ENCODE results near the gene PBLD. TPM values are rescaled to one million over a fixed set of nuclear protein-coding genes. Genes with fewer than 3 reads are reported as not detected.

The PBLD gene
- total and polyA plus RNA-seq, 9 of the 15 experiments (the other 6 are each of a cell fraction or from before 2014, with no cell fraction given) = 1.2 to 4.3 (median 2.5) TPM

DNA sequence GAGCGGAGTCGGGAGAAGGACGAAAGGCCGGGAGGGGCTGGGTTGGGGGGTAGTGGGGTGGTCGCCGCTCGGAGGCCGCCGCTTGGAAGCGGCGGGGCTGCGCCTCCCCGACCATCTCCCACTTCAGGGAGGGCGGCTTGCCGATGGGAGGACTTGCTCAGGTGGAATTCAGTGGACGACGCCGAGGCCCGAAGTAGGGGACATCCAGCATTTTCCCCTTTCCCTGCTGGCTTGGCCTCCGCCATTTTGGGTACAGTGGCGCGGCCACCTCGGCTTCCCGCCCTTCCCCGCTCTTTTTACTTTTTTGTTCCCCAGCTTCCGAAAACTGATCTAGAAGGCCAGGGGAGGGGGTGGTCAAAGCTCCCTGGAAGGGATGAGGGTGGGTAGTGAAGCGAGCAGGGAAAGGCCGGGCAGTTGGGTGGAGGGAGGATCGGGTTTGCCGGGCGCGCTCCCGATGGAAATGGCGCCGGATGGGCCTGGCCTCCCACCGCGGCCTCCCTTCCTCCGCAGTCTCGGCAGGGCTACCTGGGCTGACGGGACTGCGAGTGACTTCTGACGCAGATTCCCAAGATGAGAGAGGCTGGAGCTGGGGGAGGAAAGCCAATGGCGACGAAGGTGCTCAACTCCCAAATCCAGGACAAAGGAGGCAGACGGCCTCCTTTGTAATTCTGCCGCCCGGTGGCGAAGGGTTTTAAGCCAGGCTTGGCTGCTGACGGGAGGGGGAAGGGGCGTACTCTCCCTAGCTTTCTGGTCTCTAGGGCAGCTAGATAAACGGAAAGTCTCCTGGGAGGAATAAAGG is at the start of gene PBLD (continued):
- TF ChIP-seq, protein P1, sequence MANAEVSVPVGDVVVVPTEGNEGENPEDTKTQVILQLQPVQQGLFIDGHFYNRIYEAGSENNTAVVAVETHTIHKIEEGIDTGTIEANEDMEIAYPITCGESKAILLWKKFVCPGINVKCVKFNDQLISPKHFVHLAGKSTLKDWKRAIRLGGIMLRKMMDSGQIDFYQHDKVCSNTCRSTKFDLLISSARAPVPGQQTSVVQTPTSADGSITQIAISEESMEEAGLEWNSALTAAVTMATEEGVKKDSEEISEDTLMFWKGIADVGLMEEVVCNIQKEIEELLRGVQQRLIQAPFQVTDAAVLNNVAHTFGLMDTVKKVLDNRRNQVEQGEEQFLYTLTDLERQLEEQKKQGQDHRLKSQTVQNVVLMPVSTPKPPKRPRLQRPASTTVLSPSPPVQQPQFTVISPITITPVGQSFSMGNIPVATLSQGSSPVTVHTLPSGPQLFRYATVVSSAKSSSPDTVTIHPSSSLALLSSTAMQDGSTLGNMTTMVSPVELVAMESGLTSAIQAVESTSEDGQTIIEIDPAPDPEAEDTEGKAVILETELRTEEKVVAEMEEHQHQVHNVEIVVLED (CRISPR knock-in tag; IDR thresholded peaks at IDR 0.05) = 0 out of 2 replicates have a peak, but pooled peaks have one; percentile 33
- TF ChIP-seq, protein P2, sequence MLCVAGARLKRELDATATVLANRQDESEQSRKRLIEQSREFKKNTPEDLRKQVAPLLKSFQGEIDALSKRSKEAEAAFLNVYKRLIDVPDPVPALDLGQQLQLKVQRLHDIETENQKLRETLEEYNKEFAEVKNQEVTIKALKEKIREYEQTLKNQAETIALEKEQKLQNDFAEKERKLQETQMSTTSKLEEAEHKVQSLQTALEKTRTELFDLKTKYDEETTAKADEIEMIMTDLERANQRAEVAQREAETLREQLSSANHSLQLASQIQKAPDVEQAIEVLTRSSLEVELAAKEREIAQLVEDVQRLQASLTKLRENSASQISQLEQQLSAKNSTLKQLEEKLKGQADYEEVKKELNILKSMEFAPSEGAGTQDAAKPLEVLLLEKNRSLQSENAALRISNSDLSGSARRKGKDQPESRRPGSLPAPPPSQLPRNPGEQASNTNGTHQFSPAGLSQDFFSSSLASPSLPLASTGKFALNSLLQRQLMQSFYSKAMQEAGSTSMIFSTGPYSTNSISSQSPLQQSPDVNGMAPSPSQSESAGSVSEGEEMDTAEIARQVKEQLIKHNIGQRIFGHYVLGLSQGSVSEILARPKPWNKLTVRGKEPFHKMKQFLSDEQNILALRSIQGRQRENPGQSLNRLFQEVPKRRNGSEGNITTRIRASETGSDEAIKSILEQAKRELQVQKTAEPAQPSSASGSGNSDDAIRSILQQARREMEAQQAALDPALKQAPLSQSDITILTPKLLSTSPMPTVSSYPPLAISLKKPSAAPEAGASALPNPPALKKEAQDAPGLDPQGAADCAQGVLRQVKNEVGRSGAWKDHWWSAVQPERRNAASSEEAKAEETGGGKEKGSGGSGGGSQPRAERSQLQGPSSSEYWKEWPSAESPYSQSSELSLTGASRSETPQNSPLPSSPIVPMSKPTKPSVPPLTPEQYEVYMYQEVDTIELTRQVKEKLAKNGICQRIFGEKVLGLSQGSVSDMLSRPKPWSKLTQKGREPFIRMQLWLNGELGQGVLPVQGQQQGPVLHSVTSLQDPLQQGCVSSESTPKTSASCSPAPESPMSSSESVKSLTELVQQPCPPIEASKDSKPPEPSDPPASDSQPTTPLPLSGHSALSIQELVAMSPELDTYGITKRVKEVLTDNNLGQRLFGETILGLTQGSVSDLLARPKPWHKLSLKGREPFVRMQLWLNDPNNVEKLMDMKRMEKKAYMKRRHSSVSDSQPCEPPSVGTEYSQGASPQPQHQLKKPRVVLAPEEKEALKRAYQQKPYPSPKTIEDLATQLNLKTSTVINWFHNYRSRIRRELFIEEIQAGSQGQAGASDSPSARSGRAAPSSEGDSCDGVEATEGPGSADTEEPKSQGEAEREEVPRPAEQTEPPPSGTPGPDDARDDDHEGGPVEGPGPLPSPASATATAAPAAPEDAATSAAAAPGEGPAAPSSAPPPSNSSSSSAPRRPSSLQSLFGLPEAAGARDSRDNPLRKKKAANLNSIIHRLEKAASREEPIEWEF (CRISPR knock-in tag; IDR thresholded peaks at IDR 0.05) = no peak
- peak; percentile 4; the same call in 1 of the 2 replicates for TF ChIP-seq NR1H2 (CRISPR knock-in tag; IDR thresholded peaks at IDR 0.05)
- TF ChIP-seq NFIX (CRISPR knock-in tag; IDR thresholded peaks at IDR 0.05; ENCODE audit: low read depth) = no peak
- peak; percentile 83; the same call in 1 of the 2 replicates for TF ChIP-seq PHB (CRISPR knock-in tag; IDR thresholded peaks at IDR 0.05)
- TF ChIP-seq THRAP3 (IDR thresholded peaks at IDR 0.05; ENCODE audit: borderline replicate concordance) = peak; percentile 85; the same call in 1 of the 2 replicates
- TF ChIP-seq ZBTB1 (CRISPR knock-in tag; IDR thresholded peaks at IDR 0.05; ENCODE audit: borderline replicate concordance, low read depth) = peak; percentile 3; the same call in 1 of the 2 replicates
- TF ChIP-seq ETV6 (IDR thresholded peaks at IDR 0.05; ENCODE audit: borderline replicate concordance in 1 of 2, low read depth in 2 of 2, low read length in 1 of 2) = no peak
- TF ChIP-seq ETV6 (CRISPR knock-in tag; IDR thresholded peaks at IDR 0.05; ENCODE audit: borderline replicate concordance) = 0 out of 2 replicates have a peak, but pooled peaks have one; percentile 20
- TF ChIP-seq, protein P3, sequence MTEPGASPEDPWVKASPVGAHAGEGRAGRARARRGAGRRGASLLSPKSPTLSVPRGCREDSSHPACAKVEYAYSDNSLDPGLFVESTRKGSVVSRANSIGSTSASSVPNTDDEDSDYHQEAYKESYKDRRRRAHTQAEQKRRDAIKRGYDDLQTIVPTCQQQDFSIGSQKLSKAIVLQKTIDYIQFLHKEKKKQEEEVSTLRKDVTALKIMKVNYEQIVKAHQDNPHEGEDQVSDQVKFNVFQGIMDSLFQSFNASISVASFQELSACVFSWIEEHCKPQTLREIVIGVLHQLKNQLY (CRISPR knock-in tag; conservative IDR thresholded peaks at IDR 0.05) = 0 out of 4 replicates have a peak, but pooled peaks of 1 of the 2 experiments have one; percentile 63
- TF ChIP-seq, protein P4, sequence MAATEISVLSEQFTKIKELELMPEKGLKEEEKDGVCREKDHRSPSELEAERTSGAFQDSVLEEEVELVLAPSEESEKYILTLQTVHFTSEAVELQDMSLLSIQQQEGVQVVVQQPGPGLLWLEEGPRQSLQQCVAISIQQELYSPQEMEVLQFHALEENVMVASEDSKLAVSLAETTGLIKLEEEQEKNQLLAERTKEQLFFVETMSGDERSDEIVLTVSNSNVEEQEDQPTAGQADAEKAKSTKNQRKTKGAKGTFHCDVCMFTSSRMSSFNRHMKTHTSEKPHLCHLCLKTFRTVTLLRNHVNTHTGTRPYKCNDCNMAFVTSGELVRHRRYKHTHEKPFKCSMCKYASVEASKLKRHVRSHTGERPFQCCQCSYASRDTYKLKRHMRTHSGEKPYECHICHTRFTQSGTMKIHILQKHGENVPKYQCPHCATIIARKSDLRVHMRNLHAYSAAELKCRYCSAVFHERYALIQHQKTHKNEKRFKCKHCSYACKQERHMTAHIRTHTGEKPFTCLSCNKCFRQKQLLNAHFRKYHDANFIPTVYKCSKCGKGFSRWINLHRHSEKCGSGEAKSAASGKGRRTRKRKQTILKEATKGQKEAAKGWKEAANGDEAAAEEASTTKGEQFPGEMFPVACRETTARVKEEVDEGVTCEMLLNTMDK (IDR thresholded peaks at IDR 0.05; ENCODE audit: borderline replicate concordance, insufficient read depth, low read depth, low read length, poor library complexity, severe bottlenecking) = no peak
- no peak for TF ChIP-seq RBM15 (IDR thresholded peaks at IDR 0.05; ENCODE audit: insufficient read depth, low read length)
- TF ChIP-seq, protein P5, sequence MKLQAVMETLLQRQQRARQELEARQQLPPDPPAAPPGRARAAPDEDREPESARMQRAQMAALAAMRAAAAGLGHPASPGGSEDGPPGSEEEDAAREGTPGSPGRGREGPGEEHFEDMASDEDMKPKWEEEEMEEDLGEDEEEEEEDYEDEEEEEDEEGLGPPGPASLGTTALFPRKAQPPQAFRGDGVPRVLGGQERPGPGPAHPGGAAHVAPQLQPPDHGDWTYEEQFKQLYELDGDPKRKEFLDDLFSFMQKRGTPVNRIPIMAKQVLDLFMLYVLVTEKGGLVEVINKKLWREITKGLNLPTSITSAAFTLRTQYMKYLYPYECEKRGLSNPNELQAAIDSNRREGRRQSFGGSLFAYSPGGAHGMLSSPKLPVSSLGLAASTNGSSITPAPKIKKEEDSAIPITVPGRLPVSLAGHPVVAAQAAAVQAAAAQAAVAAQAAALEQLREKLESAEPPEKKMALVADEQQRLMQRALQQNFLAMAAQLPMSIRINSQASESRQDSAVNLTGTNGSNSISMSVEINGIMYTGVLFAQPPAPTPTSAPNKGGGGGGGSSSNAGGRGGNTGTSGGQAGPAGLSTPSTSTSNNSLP (IDR thresholded peaks at IDR 0.05; ENCODE audit: borderline replicate concordance, low read depth, low read length) = no peak
